ENCODE data around the gene LAMTOR2.

LAMTOR2 gene

GRCh38 chr1:156077430-156077760 is 22.8 kb downstream of the LAMTOR2 start:
- FAIRE-seq (no peak), DNase-seq (ENCODE audit: insufficient read length, low spot score) (no peak)

GRCh38 chr1:156078728-156079127 is 24.1 kb downstream of the LAMTOR2 start:
- TF ChIP-seq CTCF (IDR thresholded peaks at IDR 0.05; ENCODE audit: insufficient read depth, missing control alignments) = no peak
- FAIRE-seq = no peak
- DNase-seq (ENCODE audit: insufficient read length, low spot score) = no peak

More at GRCh38 chr1:156077430-156077760, 22.8 kb downstream of the LAMTOR2 start:
- TF ChIP-seq CTCF (IDR thresholded peaks at IDR 0.05; ENCODE audit: insufficient read depth, missing control alignments) = no peak

- no peak for TF ChIP-seq CTCF (IDR thresholded peaks at IDR 0.05; ENCODE audit: insufficient read depth, missing control alignments)
- FAIRE-seq = no peak
- DNase-seq (ENCODE audit: insufficient read length, low spot score) = no peak
Measured at GRCh38 chr1:156079762-156080161, 25.2 kb downstream of the LAMTOR2 start.

GRCh38 chr1:156080241-156080862 is 25.8 kb downstream of the LAMTOR2 start:
- no peak for FAIRE-seq
- no peak for DNase-seq (ENCODE audit: insufficient read length, low spot score)
- TF ChIP-seq CTCF (IDR thresholded peaks at IDR 0.05; ENCODE audit: insufficient read depth, missing control alignments) = no peak

- no peak for DNase-seq (ENCODE audit: insufficient read length, low spot score)
- TF ChIP-seq CTCF (IDR thresholded peaks at IDR 0.05; ENCODE audit: insufficient read depth, missing control alignments) = no peak
- no peak for FAIRE-seq
Measured at GRCh38 chr1:156080863-156081179, 26.2 kb downstream of the LAMTOR2 start.

- FAIRE-seq = no peak
- TF ChIP-seq CTCF (IDR thresholded peaks at IDR 0.05; ENCODE audit: insufficient read depth, missing control alignments) = no peak
- no peak for DNase-seq (ENCODE audit: insufficient read length, low spot score)
Measured at GRCh38 chr1:156081180-156081916, 26.8 kb downstream of the LAMTOR2 start.

GRCh38 chr1:156081917-156082308 is 27.3 kb downstream of the LAMTOR2 start:
- no peak for TF ChIP-seq CTCF (IDR thresholded peaks at IDR 0.05; ENCODE audit: insufficient read depth, missing control alignments)
- no peak for DNase-seq (ENCODE audit: insufficient read length, low spot score)
- FAIRE-seq = no peak

Data from D721Med (cell line).